ENCODE results near the gene SPRED2. TPM values are rescaled to one million over a fixed set of nuclear protein-coding genes. Genes with fewer than 3 reads are reported as not detected.

SPRED2 gene
- polyA plus RNA-seq, 2 of the 4 experiments (the other 2 are of a cell fraction): 20.6 to 29.3 TPM

GRCh38 chr2:65263986-65264385 lies 168.4 kb downstream of the SPRED2 start:
- POLR2A ChIA-PET: no interaction called here
- WGBS (ENCODE audit: missing lambda C conversion rate): 94% methylated on average over 7 of the region's 7 CpGs

GRCh38 chr2:65263262-65263661 lies 169.1 kb downstream of the SPRED2 start:
- TF ChIP-seq HMGXB4 (CRISPR knock-in tag; IDR thresholded peaks at IDR 0.05; ENCODE audit: borderline replicate concordance): no peak
- no peak for TF ChIP-seq PHF8 (IDR thresholded peaks at IDR 0.05; ENCODE audit: borderline replicate concordance, low read depth)
- H3K9me3 ChIP-seq: no peaks in the 10 kb centered on the region
- FAIRE-seq (no peak), DNase-seq (ENCODE audit: low read depth in 1 of 2, low spot score in 1 of 2) (no peak), ATAC-seq (no peak)
- no peak overlapping the region for H3K4me2 ChIP-seq
- ChIA-PET POLR2A (no interaction called here), CTCF (interaction anchor here (0.5 to 3.0 kb wide), 19 partner anchors 8 to 1042 kb away, joined by 3 to 21 read pairs (median 5); no protein-coding TSS in a partner anchor)
- 92% methylated on average over 1 of the region's 1 CpG for WGBS (ENCODE audit: missing lambda C conversion rate)
- H3K27ac ChIP-seq: no peak overlapping the region
- H3K4me3 ChIP-seq: no peak overlapping the region
- H3K4me1 ChIP-seq: peaks cover 21% of the 10 kb centered on the region; the same call in 2 of the 3 replicates

More at GRCh38 chr2:65263986-65264385, 168.4 kb downstream of the SPRED2 start:
- DNase-seq (ENCODE audit: low read depth in 1 of 2, low spot score in 1 of 2) (no peak), FAIRE-seq (no peak), ATAC-seq (no peak)
- Histone ChIP-seq H3K4me2 (no peak overlapping the region), H3K27ac (no peak overlapping the region), H3K4me3 (no peak overlapping the region), H3K9me3 (no peaks in the 10 kb centered on the region), H3K4me1 (peaks cover 21% of the 10 kb centered on the region; the same call in 2 of the 3 replicates)
- CTCF ChIA-PET: interaction anchor here (1.0 to 3.0 kb wide), 19 partner anchors 9 to 310 kb away, joined by 3 to 21 read pairs (median 8); no protein-coding TSS in a partner anchor
- TF ChIP-seq KDM1A (IDR thresholded peaks at IDR 0.05; ENCODE audit: low read depth) (no peak), PBX3 (IDR thresholded peaks at IDR 0.05) (no peak), CTCF (IDR thresholded peaks at IDR 0.05) (no peak), POLR2A (IDR thresholded peaks at IDR 0.05; ENCODE audit: low read length) (no peak), RARB (CRISPR knock-in tag; IDR thresholded peaks at IDR 0.05) (no peak), ZNF302 (CRISPR knock-in tag; IDR thresholded peaks at IDR 0.05) (no peak), CHD4 (IDR thresholded peaks at IDR 0.05; ENCODE audit: borderline replicate concordance) (no peak), RAD21 (conservative IDR thresholded peaks at IDR 0.05 in 1 of 2, IDR thresholded peaks at IDR 0.05 in 1 of 2) (no peak), POLR2AphosphoS2 (conservative IDR thresholded peaks at IDR 0.05; ENCODE audit: low read length) (no peak), EHMT2 (IDR thresholded peaks at IDR 0.05; ENCODE audit: low read depth) (no peak), ELK1 (IDR thresholded peaks at IDR 0.05; ENCODE audit: low read depth, low read length) (no peak), CHD2 (IDR thresholded peaks at IDR 0.05; ENCODE audit: low read length, partially characterized antibody) (no peak), JUNB (IDR thresholded peaks at IDR 0.05) (no peak), MAZ (IDR thresholded peaks at IDR 0.05; ENCODE audit: borderline replicate concordance, low read depth, low read length) (no peak), MAFK (IDR thresholded peaks at IDR 0.05; ENCODE audit: partially characterized antibody) (no peak), GATA3 (IDR thresholded peaks at IDR 0.05; ENCODE audit: borderline replicate concordance) (no peak), FOSL2 (IDR thresholded peaks at IDR 0.05) (no peak), FOSL2 (CRISPR knock-in tag; IDR thresholded peaks at IDR 0.05) (no peak), EP300 (IDR thresholded peaks at IDR 0.05) (no peak), NFE2L2 (conservative IDR thresholded peaks at IDR 0.05; ENCODE audit: low read length) (no peak)
